Activated CD4-positive, alpha-beta T cell treated with anti-CD3 and anti-CD28 coated beads for 24 hours (primary cell): Measurements from ENCODE around the gene TMEM255A.
"Not testable (repeated sequence)": the region's sequence is repeated elsewhere in the genome, so short reads cannot be mapped to it uniquely, and the experiment has no call there.

Experiments
- DNase-seq, 2 donors: peaks; one replicate each; pipeline ENCODE4 v3.0.0-alpha.2; 2020; ENCODE audit warnings: low read depth in 2 of 2

The TMEM255A gene

GRCh38 chrX:120310861-120311726, at the start of gene TMEM255A:
Gene TMEM255A, minus strand, starts transcription at chrX:120311461. Its CDS starts 152 bp downstream, at chrX:120311309.
- DNase-seq = no peak

- DNase-seq = peak; percentile 20 to 23
These were observed 47.6 kb upstream of the TMEM255A start for GRCh38 chrX:120358737-120359456.

GRCh38 chrX:120357186-120357585, 45.9 kb upstream of the TMEM255A start:
- DNase-seq = no peak

- DNase-seq = no peak
These were observed 44.8 kb upstream of the TMEM255A start for GRCh38 chrX:120356084-120356483.

GRCh38 chrX:120350450-120351138, 39.3 kb upstream of the TMEM255A start:
- no peak for DNase-seq

GRCh38 chrX:120344566-120344965, 33.3 kb upstream of the TMEM255A start:
- not testable (repeated sequence) for DNase-seq

- no peak for DNase-seq
These were observed 25.6 kb upstream of the TMEM255A start for GRCh38 chrX:120336899-120337298.

GRCh38 chrX:120335289-120335688, 24.0 kb upstream of the TMEM255A start:
- DNase-seq = no peak

- DNase-seq = no peak
These were observed 23.3 kb upstream of the TMEM255A start for GRCh38 chrX:120334603-120335002.

- no peak for DNase-seq
These were observed 22.9 kb upstream of the TMEM255A start for GRCh38 chrX:120334151-120334550.

GRCh38 chrX:120332394-120332793, 21.1 kb upstream of the TMEM255A start:
- no peak for DNase-seq

GRCh38 chrX:120331116-120331515, 19.9 kb upstream of the TMEM255A start:
- DNase-seq = no peak

- no peak for DNase-seq
These were observed 10.4 kb upstream of the TMEM255A start for GRCh38 chrX:120321520-120322281.

- no peak for DNase-seq
These were observed 7.2 kb upstream of the TMEM255A start for GRCh38 chrX:120318411-120318810.

GRCh38 chrX:120316587-120317283, 5.5 kb upstream of the TMEM255A start:
- no peak for DNase-seq

- no peak for DNase-seq
These were observed 4.5 kb upstream of the TMEM255A start for GRCh38 chrX:120315776-120316175.

GRCh38 chrX:120311727-120312063, 434 bp upstream of the TMEM255A start:
- no peak for DNase-seq

GRCh38 chrX:120309873-120310705, 1.2 kb downstream of the TMEM255A start:
- no peak for DNase-seq

GRCh38 chrX:120308959-120309872, 2.0 kb downstream of the TMEM255A start:
- DNase-seq = peak; percentile 23 to 34
